Transverse colon (tissue), 4 donors: ENCODE data around the gene UBE4B. TPM values are rescaled to one million over a fixed set of nuclear protein-coding genes. Genes with fewer than 3 reads are reported as not detected.

ENCODE experiments used
- DNase-seq: peaks from one replicate; pipeline ENCODE4 v3.0.0-alpha.2; 2019
- H3K27ac ChIP-seq, 4 donors: fragments of 200-600 bp; sonication (generic); 2 replicates each; pipeline ENCODE4 v1.5.1; 2016 to 2018; ENCODE audit warnings: inconsistent platforms in 4 of 4
- H3K27me3 ChIP-seq: fragments of 200-600 bp; sonication (generic); 2 replicates; pipeline ENCODE4 v1.5.1; 2017; ENCODE audit warnings: inconsistent platforms
- H3K36me3 ChIP-seq, 4 donors: fragments of 200-600 bp; sonication (generic); 2 replicates each; pipeline ENCODE4 v1.5.1; 2017 to 2019; ENCODE audit warnings: inconsistent platforms in 4 of 4
- H3K4me1 ChIP-seq, 4 donors: fragments of 200-600 bp; sonication (generic); 2 replicates each; pipeline ENCODE4 v1.5.1; 2017 to 2020; ENCODE audit warnings: inconsistent platforms in 4 of 4
- H3K4me3 ChIP-seq, 4 donors: fragments of 200-600 bp; sonication (generic); 1 replicate in 1 of 4; 2 replicates in 3 of 4; pipeline versions ENCODE4 v1.5.1 to v1.6.1; 2017 to 2019; ENCODE audit warnings: inconsistent platforms in 4 of 4
- H3K9me3 ChIP-seq, 2 donors: fragments of 200-600 bp; sonication (generic); 2 replicates each; pipeline ENCODE4 v1.5.1; 2017 to 2019; ENCODE audit warnings: inconsistent platforms in 2 of 2
- EP300 ChIP-seq: sonication (generic); formaldehyde crosslinking; IDR thresholded peaks from one replicate; pipeline ENCODE4 v1.6.1; 2017; ENCODE audit warnings: antibody characterized with exemption, low read depth
- POLR2A ChIP-seq: fragments of 450-650 bp; IDR thresholded peaks from one replicate; pipeline ENCODE4 v1.6.1; 2016; ENCODE audit warnings: antibody characterized with exemption, mild to moderate bottlenecking, moderate library complexity
- POLR2AphosphoS5 ChIP-seq, 3 donors: sonication (generic); formaldehyde crosslinking; IDR thresholded peaks; one replicate each; pipeline ENCODE4 v1.6.1; 2016; ENCODE audit warnings: antibody characterized with exemption in 3 of 3
- whole genome bisulfite sequencing, 2 donors: methylation state at CpG; one replicate each; pipeline ENCODE4 v1.1.5; 2018; ENCODE audit warnings: low coverage in 1 of 2; 5-methylcytosine and 5-hydroxymethylcytosine counted together
- in situ Hi-C, 4 donors: fragments of 200-750 bp; cut with MboI; loops; one replicate each; pipeline versions ENCODE4 v1.15.0 to v1.15.1; 2017; ENCODE audit warnings: low sequenced_read_pairs in 3 of 4, low pct_ligation_motif_present in 1 of 4, low pct_unique_long_range_greater_than_20kb in 1 of 4
- intact Hi-C: fragments of 100-400 bp; cut with DNase I; formaldehyde crosslinking; loops from one replicate; pipeline ENCODE4 v1.15.1; 2023; ENCODE audit warnings: low total_unique reads
- total RNA-seq, 4 donors: library from RNA; depleted of rRNA; stranded (reverse); fragments of >200 nt; gene quantifications; one replicate each; pipeline ENCODE4 v1.1.0, GENCODE V29; 2016
- TF ChIP-seq, protein P1 (sequence below), 5 experiments: fragments of 200-600 bp in 3 of 5; fragments of 450-650 bp in 2 of 5; sonication (generic) in 3 of 5; IDR thresholded peaks; 1 replicate in 2 of 5; 2 replicates in 3 of 5; pipeline ENCODE4 v1.5.1; 2016 to 2017; ENCODE audit warnings: antibody characterized with exemption in 5 of 5, inconsistent platforms in 3 of 5, mild to moderate bottlenecking in 2 of 5, moderate library complexity in 1 of 5

UBE4B gene
- total RNA-seq, 4 donors from 2014 or later, result 35.1 to 145 (median 78.7) TPM

DNA sequence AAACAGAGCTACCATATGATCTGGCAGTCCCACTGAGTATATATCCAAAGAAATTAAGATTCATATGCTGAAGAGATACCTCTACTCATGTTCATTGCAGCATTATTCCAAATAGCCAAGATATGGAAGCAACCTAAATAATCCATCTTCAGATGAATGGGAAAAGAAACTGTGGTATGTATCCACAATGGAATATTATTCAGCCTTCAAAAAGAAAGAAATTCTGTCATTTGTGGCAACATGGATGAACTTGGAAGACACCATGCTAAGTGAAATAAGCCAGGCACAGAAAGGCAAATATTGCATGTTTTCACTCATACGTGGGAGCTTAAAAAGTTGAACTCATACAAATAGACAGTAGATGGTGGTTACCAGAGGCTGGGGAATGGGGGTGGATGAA lies 47.8 kb downstream of the UBE4B start:
- no peak for DNase-seq
- TF ChIP-seq, protein P1, sequence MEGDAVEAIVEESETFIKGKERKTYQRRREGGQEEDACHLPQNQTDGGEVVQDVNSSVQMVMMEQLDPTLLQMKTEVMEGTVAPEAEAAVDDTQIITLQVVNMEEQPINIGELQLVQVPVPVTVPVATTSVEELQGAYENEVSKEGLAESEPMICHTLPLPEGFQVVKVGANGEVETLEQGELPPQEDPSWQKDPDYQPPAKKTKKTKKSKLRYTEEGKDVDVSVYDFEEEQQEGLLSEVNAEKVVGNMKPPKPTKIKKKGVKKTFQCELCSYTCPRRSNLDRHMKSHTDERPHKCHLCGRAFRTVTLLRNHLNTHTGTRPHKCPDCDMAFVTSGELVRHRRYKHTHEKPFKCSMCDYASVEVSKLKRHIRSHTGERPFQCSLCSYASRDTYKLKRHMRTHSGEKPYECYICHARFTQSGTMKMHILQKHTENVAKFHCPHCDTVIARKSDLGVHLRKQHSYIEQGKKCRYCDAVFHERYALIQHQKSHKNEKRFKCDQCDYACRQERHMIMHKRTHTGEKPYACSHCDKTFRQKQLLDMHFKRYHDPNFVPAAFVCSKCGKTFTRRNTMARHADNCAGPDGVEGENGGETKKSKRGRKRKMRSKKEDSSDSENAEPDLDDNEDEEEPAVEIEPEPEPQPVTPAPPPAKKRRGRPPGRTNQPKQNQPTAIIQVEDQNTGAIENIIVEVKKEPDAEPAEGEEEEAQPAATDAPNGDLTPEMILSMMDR (IDR thresholded peaks at IDR 0.05), result no peak
- TF ChIP-seq EP300, result no peak
- TF ChIP-seq POLR2A, result no peak
- no peak for TF ChIP-seq POLR2AphosphoS5 (IDR thresholded peaks at IDR 0.05)
- intact Hi-C loops (no loop called here), in situ Hi-C loops (no loop called here)
- no peaks in the 10 kb centered on the region for H3K27me3 ChIP-seq
- H3K27ac ChIP-seq, result no peak overlapping the region
- H3K4me3 ChIP-seq, result no peak overlapping the region
- H3K36me3 ChIP-seq, result peaks cover 0 to 5% (median 0%) of the 10 kb centered on the region in 4 donors
- 94 to 97% methylated on average over 1 of the region's 1 CpG for WGBS, 2 donors
- H3K9me3 ChIP-seq, result peaks cover 0 to 2% of the 10 kb centered on the region in 2 donors
- H3K4me1 ChIP-seq, result no peaks in the 10 kb centered on the region

DNA sequence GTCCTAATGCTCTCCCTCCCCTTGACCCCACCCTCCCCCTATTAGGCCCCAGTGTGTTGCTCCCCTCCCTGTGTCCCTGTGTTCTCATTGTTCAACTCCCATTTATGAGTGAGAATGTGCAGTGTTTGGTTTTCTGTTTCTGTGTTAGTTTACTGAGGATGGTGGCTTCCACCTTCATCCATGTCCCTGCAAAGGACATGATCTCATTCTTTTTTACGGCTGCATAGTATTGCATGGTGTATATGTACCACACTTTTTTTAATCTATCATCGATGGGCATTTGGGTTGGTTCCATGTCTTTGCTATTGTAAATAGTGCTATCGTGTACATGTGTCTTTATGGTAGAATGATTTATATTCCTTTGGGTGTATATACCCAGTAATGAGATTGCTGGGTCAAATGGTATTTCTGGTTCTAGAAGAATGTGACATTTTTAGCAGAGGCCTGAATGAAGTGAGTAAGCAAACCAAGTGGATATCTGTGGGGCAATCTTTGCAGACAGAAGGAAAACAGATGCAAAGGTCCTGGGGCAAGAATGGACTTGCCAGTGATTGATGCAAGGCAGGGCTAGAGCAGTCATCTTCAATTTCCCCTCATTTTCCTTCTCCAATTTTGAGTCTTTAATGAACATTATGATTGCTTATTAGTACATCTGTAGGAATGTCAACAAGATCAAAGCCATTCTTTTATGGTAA lies 50.2 kb downstream of the UBE4B start:
- DNase-seq, result no peak
- Histone ChIP-seq H3K9me3 (peaks cover 0 to 2% of the 10 kb centered on the region in 2 donors), H3K4me3 (no peak overlapping the region), H3K27me3 (no peaks in the 10 kb centered on the region), H3K36me3 (peaks cover 0 to 5% (median 0%) of the 10 kb centered on the region in 4 donors), H3K27ac (no peak overlapping the region), H3K4me1 (no peaks in the 10 kb centered on the region)
- in situ Hi-C loops (no loop called here), intact Hi-C loops (no loop called here)
- WGBS, 2 donors, result 58 to 69% methylated on average over 3 of the region's 3 CpGs
- TF ChIP-seq, protein P1 (IDR thresholded peaks at IDR 0.05), result no peak
- no peak for TF ChIP-seq POLR2AphosphoS5 (IDR thresholded peaks at IDR 0.05)
- TF ChIP-seq POLR2A, result no peak
- no peak for TF ChIP-seq EP300

DNA sequence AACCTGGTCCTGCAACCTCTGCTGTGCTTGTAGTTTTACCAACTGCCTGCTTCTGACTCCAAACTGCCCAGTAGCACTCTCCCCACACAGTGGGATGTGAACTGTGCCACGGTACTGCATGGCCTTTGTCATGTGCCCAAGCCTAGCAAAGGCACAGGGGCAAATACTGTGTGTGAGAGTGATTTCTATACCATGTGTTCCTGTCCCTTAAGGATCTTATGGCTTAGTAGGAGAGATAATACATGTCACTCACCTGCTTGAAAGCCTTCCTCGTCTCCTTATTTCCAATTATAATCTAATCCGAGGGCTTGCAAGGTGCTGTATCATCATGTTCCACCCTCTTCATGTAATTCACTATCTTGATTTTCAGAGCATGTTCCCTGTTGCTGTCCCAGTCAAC lies 51.3 kb downstream of the UBE4B start:
- WGBS, 2 donors, result 92 to 94% methylated on average over 2 to 3 of the region's 3 CpGs
- no peaks in the 10 kb centered on the region for H3K4me1 ChIP-seq
- peaks cover 0 to 5% (median 0%) of the 10 kb centered on the region in 4 donors for H3K36me3 ChIP-seq
- no peak for DNase-seq
- H3K4me3 ChIP-seq, result no peak overlapping the region
- in situ Hi-C loops (no loop called here), intact Hi-C loops (no loop called here)
- H3K9me3 ChIP-seq, result peaks cover 0 to 2% of the 10 kb centered on the region in 2 donors
- no peak for TF ChIP-seq EP300
- TF ChIP-seq POLR2A, result no peak
- TF ChIP-seq, protein P1 (IDR thresholded peaks at IDR 0.05), result no peak
- TF ChIP-seq POLR2AphosphoS5 (IDR thresholded peaks at IDR 0.05), result no peak
- no peak overlapping the region for H3K27ac ChIP-seq
- no peaks in the 10 kb centered on the region for H3K27me3 ChIP-seq

DNA sequence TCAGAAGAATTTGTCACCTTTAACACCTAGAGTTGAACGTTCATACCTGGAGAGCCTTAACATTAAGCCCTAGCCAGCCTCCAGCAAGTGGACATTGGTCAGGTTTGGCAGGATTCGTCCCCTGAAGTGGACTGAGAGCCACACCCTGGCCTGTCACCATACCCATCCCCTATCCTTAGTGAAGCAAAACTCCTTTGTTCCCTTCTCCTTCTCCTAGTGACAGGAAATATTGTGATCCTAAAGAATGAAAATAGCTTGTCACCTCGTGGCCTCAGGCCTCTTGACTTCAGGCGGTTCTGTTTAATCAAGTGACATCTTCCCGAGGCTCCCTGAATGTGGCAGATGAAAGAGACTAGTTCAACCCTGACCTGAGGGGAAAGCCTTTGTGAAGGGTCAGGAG lies 52.3 kb downstream of the UBE4B start:
- Histone ChIP-seq H3K9me3 (peaks cover 0 to 2% of the 10 kb centered on the region in 2 donors), H3K27ac (no peak overlapping the region), H3K4me3 (no peak overlapping the region), H3K4me1 (no peaks in the 10 kb centered on the region), H3K27me3 (no peaks in the 10 kb centered on the region), H3K36me3 (peaks cover 0 to 5% (median 0%) of the 10 kb centered on the region in 4 donors)
- TF ChIP-seq POLR2A (no peak), EP300 (no peak), POLR2AphosphoS5 (IDR thresholded peaks at IDR 0.05) (no peak)
- TF ChIP-seq, protein P1 (IDR thresholded peaks at IDR 0.05), result no peak
- intact Hi-C loops (no loop called here), in situ Hi-C loops (no loop called here)
- WGBS, 2 donors, result 81 to 90% methylated on average over 2 to 5 of the region's 5 CpGs
- no peak for DNase-seq
